Retinal pigment epithelial cell (primary cell): Measurements from ENCODE around the gene C10orf88.

Experiments used
- DNase-seq: peaks from one replicate; pipeline ENCODE4 v3.0.0-alpha.2; 2010; ENCODE audit warnings: low read depth
- H3K4me3 ChIP-seq: 2 replicates; pipeline ENCODE4 v1.5.1; 2011; ENCODE audit warnings: mild to moderate bottlenecking, low read length, control low read depth, moderate library complexity
- TF ChIP-seq, protein P1 (sequence below): conservative IDR thresholded peaks from 2 replicates; pipeline ENCODE4 v1.5.1; 2011; ENCODE audit warnings: low read depth, low read length, control low read depth, inconsistent platforms

The C10orf88 gene

DNA sequence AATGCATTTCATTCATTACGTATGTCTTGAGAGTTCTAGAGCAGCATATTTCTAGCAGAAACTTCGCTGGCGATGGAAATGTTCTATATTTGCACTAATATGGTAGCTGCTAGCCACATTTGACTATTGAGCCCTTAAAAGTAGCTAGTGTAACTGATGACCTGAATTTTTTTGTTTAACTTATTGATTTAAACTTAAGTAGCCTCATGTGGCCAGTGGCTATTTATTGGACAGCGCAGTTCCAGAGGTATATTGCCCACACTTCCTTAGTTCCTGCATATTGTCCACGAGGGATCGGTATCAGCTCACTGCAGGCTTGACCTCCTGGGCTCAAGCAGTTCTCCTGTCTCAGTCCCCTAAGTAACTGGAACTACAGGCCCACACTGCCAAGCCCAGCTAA, 29.9 kb upstream of the C10orf88 start:
- TF ChIP-seq, protein P1, sequence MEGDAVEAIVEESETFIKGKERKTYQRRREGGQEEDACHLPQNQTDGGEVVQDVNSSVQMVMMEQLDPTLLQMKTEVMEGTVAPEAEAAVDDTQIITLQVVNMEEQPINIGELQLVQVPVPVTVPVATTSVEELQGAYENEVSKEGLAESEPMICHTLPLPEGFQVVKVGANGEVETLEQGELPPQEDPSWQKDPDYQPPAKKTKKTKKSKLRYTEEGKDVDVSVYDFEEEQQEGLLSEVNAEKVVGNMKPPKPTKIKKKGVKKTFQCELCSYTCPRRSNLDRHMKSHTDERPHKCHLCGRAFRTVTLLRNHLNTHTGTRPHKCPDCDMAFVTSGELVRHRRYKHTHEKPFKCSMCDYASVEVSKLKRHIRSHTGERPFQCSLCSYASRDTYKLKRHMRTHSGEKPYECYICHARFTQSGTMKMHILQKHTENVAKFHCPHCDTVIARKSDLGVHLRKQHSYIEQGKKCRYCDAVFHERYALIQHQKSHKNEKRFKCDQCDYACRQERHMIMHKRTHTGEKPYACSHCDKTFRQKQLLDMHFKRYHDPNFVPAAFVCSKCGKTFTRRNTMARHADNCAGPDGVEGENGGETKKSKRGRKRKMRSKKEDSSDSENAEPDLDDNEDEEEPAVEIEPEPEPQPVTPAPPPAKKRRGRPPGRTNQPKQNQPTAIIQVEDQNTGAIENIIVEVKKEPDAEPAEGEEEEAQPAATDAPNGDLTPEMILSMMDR = no peak

DNA sequence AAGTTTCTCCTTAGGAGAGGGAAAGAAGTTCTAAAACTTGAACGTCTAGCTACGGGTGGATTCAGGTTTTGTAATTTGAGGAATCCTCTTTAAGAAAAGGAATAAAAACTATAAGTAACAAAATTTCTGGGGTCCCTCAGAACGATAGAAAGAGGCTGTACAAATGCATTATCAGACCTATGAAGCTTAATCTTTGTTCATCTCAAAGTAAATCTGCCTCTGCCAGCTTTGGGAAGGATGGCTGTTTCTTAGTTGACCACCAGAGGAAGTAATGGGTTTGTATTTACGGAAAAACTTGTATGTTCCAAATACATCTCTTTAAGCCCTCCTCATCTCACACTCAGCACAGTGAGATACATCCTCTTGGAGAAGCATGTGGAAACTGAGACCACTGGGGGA, 27.0 kb upstream of the C10orf88 start:
- TF ChIP-seq, protein P1 = peak; percentile 67
- peak overlapping the region; percentile 66 for H3K4me3 ChIP-seq
- DNase-seq = no peak

More for the DNA sequence above, 29.9 kb upstream of the C10orf88 start:
- H3K4me3 ChIP-seq = no peak overlapping the region
- no peak for DNase-seq

DNA sequence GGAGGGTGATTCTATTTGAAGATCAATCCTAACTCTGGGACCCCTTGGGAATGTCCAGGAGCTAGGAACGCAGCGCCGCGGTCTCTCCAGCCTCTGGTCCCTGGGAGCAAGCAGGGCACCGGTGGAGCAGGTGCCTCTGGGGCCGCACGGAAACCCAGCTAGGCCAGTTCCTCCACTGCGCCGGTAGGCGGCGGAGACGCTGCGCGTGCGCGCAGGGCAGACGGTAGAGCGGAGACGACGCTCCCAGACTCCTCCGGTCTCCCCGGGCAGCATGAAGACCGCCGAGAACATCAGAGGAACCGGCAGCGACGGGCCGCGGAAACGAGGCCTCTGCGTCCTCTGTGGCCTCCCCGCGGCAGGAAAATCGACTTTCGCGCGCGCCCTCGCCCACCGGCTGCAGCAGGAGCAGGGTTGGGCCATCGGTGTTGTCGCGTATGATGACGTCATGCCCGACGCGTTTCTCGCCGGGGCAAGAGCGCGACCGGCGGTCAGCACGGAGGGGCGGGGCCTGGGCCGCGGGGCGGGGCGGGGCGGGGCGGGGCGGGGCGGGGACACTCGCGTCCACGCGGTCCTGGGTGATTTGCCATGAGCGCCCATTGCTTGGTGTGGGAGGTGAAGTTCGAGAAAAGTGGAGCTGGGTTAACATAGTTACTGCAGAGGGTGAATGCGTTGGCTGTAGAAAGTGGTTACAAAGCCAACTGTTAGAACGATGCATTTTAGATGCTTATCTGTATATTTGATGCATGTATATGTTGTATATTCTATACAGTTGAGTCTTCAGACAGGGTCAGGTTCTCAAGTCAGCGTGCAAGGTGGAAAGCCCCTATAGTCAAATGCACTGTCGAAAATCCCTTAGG, 26.4 kb upstream of the C10orf88 start, which contains the start of gene PSTK:
TSS of gene PSTK (plus strand) at position 193 of the 857 bp plus-strand sequence. CDS start at position 272, 79 bp downstream.
- TF ChIP-seq, protein P1 = peak; percentile 91
- DNase-seq = peak; percentile 63
- H3K4me3 ChIP-seq = peak within 1 kb of the TSS; percentile 66

DNA sequence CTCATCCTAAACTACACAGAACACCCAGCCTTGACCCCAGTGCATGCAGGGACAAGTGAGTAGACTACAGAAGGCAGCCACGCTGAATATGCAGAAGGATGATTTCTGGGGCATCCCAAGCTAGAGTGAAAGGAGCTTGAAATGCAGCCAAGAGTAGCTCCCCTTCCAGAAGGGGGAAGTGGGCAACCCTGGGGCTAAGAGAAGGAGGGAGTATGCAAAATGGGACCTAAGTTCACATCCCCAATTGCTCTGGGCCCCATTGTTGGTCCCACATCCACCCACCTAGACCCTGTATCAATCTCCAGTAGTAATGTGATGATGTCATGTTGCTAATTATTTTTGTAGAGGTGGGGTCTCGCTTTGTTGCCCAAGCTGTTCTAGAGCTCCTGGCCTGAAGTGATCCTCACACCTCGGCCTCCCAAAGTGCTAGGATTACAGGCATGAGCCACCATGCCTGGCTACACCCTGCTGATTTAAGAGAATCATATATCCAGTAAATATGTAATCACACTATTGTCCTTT, 20.6 kb upstream of the C10orf88 start:
- TF ChIP-seq, protein P1 = no peak
- H3K4me3 ChIP-seq = no peak overlapping the region
- DNase-seq = no peak

DNA sequence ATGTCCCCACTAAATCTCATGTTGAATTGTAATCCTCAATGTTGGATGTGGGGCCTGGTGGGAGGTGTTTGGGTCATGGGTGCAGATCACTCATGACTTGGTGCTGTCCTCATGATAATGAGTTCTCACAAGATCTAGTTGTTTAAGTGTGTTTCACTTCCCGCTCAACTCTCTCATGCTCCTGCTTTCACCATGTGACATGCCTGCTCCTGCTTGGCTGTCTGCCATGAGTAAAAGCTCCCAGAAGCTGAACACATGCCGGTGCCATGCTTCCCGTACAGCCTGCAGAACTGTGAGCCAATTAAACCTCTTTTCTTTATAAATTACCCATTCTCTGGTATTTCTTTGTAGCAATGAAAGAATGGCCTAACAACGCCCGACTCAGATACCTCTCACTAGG, 20.0 kb upstream of the C10orf88 start:
- TF ChIP-seq, protein P1 = no peak
- H3K4me3 ChIP-seq = no peak overlapping the region
- DNase-seq = peak; percentile 46

DNA sequence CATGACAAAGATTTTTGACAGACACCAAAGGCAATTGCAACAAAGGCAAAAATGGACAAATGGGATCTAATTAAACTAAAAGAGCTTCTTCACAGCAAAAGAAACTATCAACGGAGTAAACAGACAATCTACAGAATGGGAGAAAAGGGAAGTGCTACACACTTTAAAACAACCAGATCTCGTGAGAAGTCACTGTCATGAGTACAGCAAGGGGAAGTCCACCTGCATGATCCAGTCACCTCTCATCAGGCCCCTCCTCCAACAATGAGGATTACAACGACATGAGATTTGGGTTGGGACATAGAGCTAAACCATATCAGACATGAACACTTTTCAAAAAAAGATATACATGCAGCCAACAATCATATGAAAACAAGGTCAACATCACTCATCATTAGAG, 14.7 kb upstream of the C10orf88 start:
- no peak for DNase-seq
- TF ChIP-seq, protein P1 = no peak
- H3K4me3 ChIP-seq = no peak overlapping the region

DNA sequence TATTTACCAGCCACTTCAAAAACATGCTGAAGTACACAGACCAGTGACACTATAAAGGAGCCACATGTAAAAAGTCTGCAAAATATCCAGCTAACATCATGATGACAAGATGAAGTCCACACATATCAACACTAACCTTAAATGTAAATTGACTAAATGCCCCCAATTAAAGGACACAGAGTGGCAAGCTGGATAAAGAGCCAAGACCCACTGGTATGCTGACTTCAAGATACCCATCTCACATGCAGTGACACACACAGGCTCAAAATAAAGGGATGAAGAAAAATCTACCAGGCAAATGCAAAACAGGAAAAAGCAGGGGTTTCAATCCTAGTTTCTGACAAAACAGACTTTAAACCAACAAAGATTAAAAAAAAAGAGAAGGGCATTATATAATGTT, 12.9 kb upstream of the C10orf88 start:
- TF ChIP-seq, protein P1 = no peak
- DNase-seq = no peak
- H3K4me3 ChIP-seq = no peak overlapping the region
